ENCODE results near the gene CAPN15. TPM values are rescaled to one million over a fixed set of nuclear protein-coding genes. Genes with fewer than 3 reads are reported as not detected.

CAPN15 gene
- total RNA-seq, 1 experiment from 2014 or later, result 91.2 TPM

- no peak overlapping the region for H3K4me3 ChIP-seq (ENCODE audit: low read depth, low read length, poor library complexity, severe bottlenecking)
- H3K27ac ChIP-seq (ENCODE audit: low read depth, low read length, poor library complexity, severe bottlenecking), result no peak overlapping the region
- H3K4me1 ChIP-seq (ENCODE audit: insufficient read depth, low read length, poor library complexity, severe bottlenecking), result no peaks in the 10 kb centered on the region
- peak; percentile 83 for DNase-seq (ENCODE audit: low spot score)
- POLR2A ChIA-PET (ENCODE audit: low non-redundant PET), result no interaction called here
- H3K36me3 ChIP-seq (ENCODE audit: insufficient read depth, low read length, poor library complexity, severe bottlenecking), result peaks cover 12% of the 10 kb centered on the region
- intact Hi-C loops (cut with micrococcal nuclease; ENCODE audit: unreplicated experiment), result no loop called here
- TF ChIP-seq EZH2 (IDR thresholded peaks at IDR 0.05; ENCODE audit: borderline replicate concordance, low read depth, low read length, poor library complexity, severe bottlenecking), result no peak
- TF ChIP-seq CTCF (conservative IDR thresholded peaks at IDR 0.05; ENCODE audit: low read depth, low read length), result peak; percentile 92
- no peaks in the 10 kb centered on the region for H3K9me3 ChIP-seq (ENCODE audit: low read depth, low read length, poor library complexity, severe bottlenecking)
- no peaks in the 10 kb centered on the region for H3K27me3 ChIP-seq (replicated peaks; ENCODE audit: insufficient read depth, low read depth, low read length, poor library complexity)
- CTCF ChIA-PET, result interaction anchor here (0.6 kb wide), 1 partner anchor 16 kb away, joined by 5 read pairs; no protein-coding TSS in a partner anchor
- BruUV-seq (replicated peaks), result no TSS peak
Measured at GRCh38 chr16:546909-547770, 19.6 kb downstream of the CAPN15 start.

- no TSS peak for BruUV-seq (replicated peaks)
Measured at GRCh38 chr16:548586-548985, 21.1 kb downstream of the CAPN15 start.

GRCh38 chr16:549544-550263 is 22.2 kb downstream of the CAPN15 start:
- Histone ChIP-seq H3K36me3 (ENCODE audit: insufficient read depth, low read length, poor library complexity, severe bottlenecking) (peaks cover 12% of the 10 kb centered on the region), H3K9me3 (ENCODE audit: low read depth, low read length, poor library complexity, severe bottlenecking) (no peaks in the 10 kb centered on the region), H3K4me1 (ENCODE audit: insufficient read depth, low read length, poor library complexity, severe bottlenecking) (no peaks in the 10 kb centered on the region), H3K4me3 (ENCODE audit: low read depth, low read length, poor library complexity, severe bottlenecking) (no peak overlapping the region), H3K27ac (ENCODE audit: low read depth, low read length, poor library complexity, severe bottlenecking) (no peak overlapping the region), H3K27me3 (replicated peaks; ENCODE audit: insufficient read depth, low read depth, low read length, poor library complexity) (no peaks in the 10 kb centered on the region)
- intact Hi-C loops (cut with micrococcal nuclease; ENCODE audit: unreplicated experiment), result no loop called here
- BruUV-seq (replicated peaks), result no TSS peak
- ChIA-PET POLR2A (ENCODE audit: low non-redundant PET) (no interaction called here), CTCF (no interaction called here)
- DNase-seq (ENCODE audit: low spot score), result no peak
- TF ChIP-seq CTCF (conservative IDR thresholded peaks at IDR 0.05; ENCODE audit: low read depth, low read length), result peak; percentile 33
- TF ChIP-seq EZH2 (IDR thresholded peaks at IDR 0.05; ENCODE audit: borderline replicate concordance, low read depth, low read length, poor library complexity, severe bottlenecking), result no peak

More at GRCh38 chr16:548586-548985, 21.1 kb downstream of the CAPN15 start:
- no peak overlapping the region for H3K27ac ChIP-seq (ENCODE audit: low read depth, low read length, poor library complexity, severe bottlenecking)
- no peak for TF ChIP-seq CTCF (conservative IDR thresholded peaks at IDR 0.05; ENCODE audit: low read depth, low read length)
- TF ChIP-seq EZH2 (IDR thresholded peaks at IDR 0.05; ENCODE audit: borderline replicate concordance, low read depth, low read length, poor library complexity, severe bottlenecking), result no peak
- CTCF ChIA-PET, result no interaction called here
- H3K36me3 ChIP-seq (ENCODE audit: insufficient read depth, low read length, poor library complexity, severe bottlenecking), result peaks cover 12% of the 10 kb centered on the region
- no peak overlapping the region for H3K4me3 ChIP-seq (ENCODE audit: low read depth, low read length, poor library complexity, severe bottlenecking)
- H3K9me3 ChIP-seq (ENCODE audit: low read depth, low read length, poor library complexity, severe bottlenecking), result no peaks in the 10 kb centered on the region
- H3K4me1 ChIP-seq (ENCODE audit: insufficient read depth, low read length, poor library complexity, severe bottlenecking), result no peaks in the 10 kb centered on the region
- H3K27me3 ChIP-seq (replicated peaks; ENCODE audit: insufficient read depth, low read depth, low read length, poor library complexity), result no peaks in the 10 kb centered on the region
- no peak for DNase-seq (ENCODE audit: low spot score)
- POLR2A ChIA-PET (ENCODE audit: low non-redundant PET), result no interaction called here
- intact Hi-C loops (cut with micrococcal nuclease; ENCODE audit: unreplicated experiment), result no loop called here

Measured in A673 (cell line).